GM10266 (cell line): ENCODE results near the gene MST1.

Source experiments
- DNase-seq: peaks from one replicate; pipeline ENCODE4 v3.0.0; 2012; ENCODE audit errors: extremely low spot score
- TF ChIP-seq, protein P1 (sequence below): IDR thresholded peaks from 2 replicates; pipeline ENCODE4 v1.5.1; 2012; ENCODE audit warnings: mild to moderate bottlenecking, low read depth; ENCODE audit not compliant: control insufficient read depth, insufficient read depth; ENCODE audit errors: missing control alignments

The MST1 gene

DNA sequence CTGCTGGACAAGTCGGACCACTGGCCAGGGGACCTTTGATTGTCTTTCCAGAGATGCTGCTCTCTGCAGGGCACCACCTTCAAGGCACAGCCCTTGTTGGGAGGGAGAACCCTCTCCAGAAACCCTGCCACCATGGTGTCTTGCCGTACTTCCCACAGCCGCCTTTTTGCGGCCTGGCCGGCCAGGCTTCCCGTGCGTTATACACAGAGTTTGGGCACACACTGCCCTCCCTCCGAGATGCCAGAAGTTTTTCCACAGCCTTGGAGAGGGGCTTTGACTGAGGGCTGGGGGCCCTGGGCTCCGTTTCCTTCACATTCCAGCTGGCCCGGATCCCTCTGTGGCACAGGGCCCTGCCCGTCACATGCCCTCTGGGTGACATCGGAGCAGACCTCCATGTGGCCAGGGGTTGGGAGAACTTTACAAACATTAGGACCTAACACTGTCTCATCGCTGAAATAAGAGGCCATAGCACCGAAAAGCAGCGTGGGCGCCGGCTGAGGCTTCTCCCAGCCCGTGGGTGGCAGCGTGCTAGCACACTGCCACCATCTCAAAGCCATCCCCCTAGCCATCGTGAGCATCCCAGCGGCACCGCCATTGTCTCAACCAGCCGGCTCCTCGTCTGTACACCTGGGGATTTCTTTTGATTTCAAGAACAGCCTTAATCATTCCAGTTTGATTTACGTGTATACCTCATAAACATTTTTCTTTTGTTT lies 21.4 kb downstream of the MST1 start:
- TF ChIP-seq, protein P1, sequence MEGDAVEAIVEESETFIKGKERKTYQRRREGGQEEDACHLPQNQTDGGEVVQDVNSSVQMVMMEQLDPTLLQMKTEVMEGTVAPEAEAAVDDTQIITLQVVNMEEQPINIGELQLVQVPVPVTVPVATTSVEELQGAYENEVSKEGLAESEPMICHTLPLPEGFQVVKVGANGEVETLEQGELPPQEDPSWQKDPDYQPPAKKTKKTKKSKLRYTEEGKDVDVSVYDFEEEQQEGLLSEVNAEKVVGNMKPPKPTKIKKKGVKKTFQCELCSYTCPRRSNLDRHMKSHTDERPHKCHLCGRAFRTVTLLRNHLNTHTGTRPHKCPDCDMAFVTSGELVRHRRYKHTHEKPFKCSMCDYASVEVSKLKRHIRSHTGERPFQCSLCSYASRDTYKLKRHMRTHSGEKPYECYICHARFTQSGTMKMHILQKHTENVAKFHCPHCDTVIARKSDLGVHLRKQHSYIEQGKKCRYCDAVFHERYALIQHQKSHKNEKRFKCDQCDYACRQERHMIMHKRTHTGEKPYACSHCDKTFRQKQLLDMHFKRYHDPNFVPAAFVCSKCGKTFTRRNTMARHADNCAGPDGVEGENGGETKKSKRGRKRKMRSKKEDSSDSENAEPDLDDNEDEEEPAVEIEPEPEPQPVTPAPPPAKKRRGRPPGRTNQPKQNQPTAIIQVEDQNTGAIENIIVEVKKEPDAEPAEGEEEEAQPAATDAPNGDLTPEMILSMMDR, result no peak
- no peak for DNase-seq

- no peak for DNase-seq
- TF ChIP-seq, protein P1, result no peak
Observed at GRCh38 chr3:49666592-49666991, 22.7 kb downstream of the MST1 start.

DNA sequence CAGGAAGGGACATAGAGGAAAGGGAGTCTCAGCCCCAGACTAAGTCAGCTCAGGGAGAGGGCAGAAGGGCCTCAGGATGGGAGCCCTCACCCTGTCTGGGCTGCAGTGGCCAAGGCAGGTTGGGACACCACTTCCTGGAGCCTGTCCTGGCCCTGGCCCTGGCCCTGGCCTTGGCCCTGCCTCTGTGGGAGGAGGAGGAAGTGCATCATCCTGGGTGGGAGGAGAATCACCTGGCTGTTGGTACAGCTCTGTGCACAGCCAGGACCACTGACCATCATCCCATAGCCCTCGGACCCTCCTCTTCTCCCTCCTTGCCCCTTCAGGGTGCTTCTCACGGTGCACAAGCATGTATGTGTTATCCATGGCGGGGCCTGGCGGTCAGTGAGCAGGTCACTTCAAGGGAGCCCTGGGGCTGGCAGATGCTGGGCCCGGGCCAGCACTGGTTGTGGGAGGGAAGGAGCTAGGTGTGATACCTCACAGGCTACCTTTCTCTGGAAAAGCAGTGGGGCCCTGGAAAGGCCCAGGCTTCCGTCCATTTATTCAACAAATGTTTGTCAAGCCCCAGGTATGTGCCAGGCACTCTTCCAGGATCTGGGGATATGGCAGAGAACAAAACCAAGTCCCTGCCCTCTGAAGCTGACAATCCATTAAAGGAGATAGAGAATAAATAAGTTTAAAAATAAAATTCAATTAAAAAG lies 23.3 kb downstream of the MST1 start:
- TF ChIP-seq, protein P1, result no peak
- no peak for DNase-seq

DNA sequence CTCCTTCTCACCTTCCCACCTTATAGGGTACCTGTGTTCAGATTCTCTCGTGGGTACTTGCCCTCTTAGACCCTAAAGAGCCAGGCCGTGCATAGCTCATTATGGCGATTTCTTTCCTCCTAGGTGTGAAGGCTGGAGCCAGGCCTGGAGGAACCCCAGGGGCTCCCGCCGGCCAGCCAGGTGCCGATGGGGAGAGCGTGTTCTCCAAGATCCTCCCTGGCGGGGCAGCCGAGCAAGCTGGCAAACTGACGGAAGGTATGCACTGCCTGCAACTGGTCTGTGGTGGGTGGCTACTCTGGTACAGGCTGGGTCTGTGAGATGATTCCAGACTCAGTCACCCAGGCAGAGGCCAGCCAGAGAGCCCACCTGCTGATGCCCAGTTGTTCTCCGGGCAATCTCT lies 25.0 kb downstream of the MST1 start:
- no peak for DNase-seq
- TF ChIP-seq, protein P1, result no peak

DNA sequence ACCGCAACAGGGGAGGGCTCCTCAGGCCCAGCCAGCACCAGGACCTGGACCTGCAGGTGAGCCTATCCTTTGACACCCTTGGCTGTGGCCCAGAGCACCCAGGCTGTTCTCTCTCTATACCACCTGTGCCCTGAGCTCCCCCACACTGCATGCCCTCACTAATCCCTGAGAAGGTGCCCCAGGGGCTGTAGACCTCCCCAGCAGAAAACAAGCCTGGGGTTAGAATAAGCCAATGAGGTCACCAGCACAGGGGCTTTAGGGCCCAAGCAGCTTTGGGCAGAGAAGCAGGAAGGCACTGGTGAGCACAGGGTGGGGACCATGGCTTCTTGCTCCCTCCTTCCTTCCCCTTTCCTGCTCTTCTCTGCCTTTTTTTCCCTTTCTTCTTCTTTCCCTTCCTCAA lies 25.4 kb downstream of the MST1 start:
- TF ChIP-seq, protein P1, result no peak
- no peak for DNase-seq

GRCh38 chr3:49662720-49663413 lies 26.4 kb downstream of the MST1 start:
- TF ChIP-seq, protein P1, result no peak

More at GRCh38 chr3:49662720-49663413, 26.4 kb downstream of the MST1 start:
- DNase-seq, result no peak
